NCI-H2196 (cell line): ENCODE measurements around the gene LAMC2.
A peak's percentile ranks its signal among the peaks of the same experiment; 100 is the strongest.

Source experiments
- DNase-seq: peaks from one replicate; lab custom pipeline; 2025; ENCODE audit not compliant: unreplicated experiment; lab: John Stamatoyannopoulos, UW

LAMC2 gene

GRCh38 chr1:183168308-183168707 is 17.8 kb upstream of the LAMC2 start:
- no peak for DNase-seq

GRCh38 chr1:183173828-183174227 is 12.2 kb upstream of the LAMC2 start:
- no peak for DNase-seq

GRCh38 chr1:183175631-183176030 is 10.4 kb upstream of the LAMC2 start:
- DNase-seq: no peak

- DNase-seq: no peak
Measured at GRCh38 chr1:183178545-183178944, 7.5 kb upstream of the LAMC2 start.

- DNase-seq: no peak
Measured at GRCh38 chr1:183179033-183179432, 7.0 kb upstream of the LAMC2 start.

GRCh38 chr1:183180218-183180617 is 5.8 kb upstream of the LAMC2 start:
- DNase-seq: peak; percentile 62

GRCh38 chr1:183180634-183181056 is 5.4 kb upstream of the LAMC2 start:
- no peak for DNase-seq

GRCh38 chr1:183186841-183187240 is 777 bp downstream of the LAMC2 start:
- no peak for DNase-seq

GRCh38 chr1:183188240-183188639 is 2.2 kb downstream of the LAMC2 start:
- no peak for DNase-seq

- DNase-seq: no peak
Measured at GRCh38 chr1:183191833-183192232, 5.8 kb downstream of the LAMC2 start.

- DNase-seq: no peak
Measured at GRCh38 chr1:183193963-183194525, 8.0 kb downstream of the LAMC2 start.

GRCh38 chr1:183194527-183195141 is 8.6 kb downstream of the LAMC2 start:
- no peak for DNase-seq

GRCh38 chr1:183195142-183195574 is 9.1 kb downstream of the LAMC2 start:
- DNase-seq: no peak

GRCh38 chr1:183197762-183198161 is 11.7 kb downstream of the LAMC2 start:
- no peak for DNase-seq

GRCh38 chr1:183198463-183198862 is 12.4 kb downstream of the LAMC2 start:
- no peak for DNase-seq

- no peak for DNase-seq
Measured at GRCh38 chr1:183199304-183199703, 13.2 kb downstream of the LAMC2 start.

GRCh38 chr1:183200451-183200850 is 14.4 kb downstream of the LAMC2 start:
- no peak for DNase-seq

GRCh38 chr1:183203094-183203493 is 17.0 kb downstream of the LAMC2 start:
- no peak for DNase-seq

- no peak for DNase-seq
Measured at GRCh38 chr1:183205196-183205781, 19.2 kb downstream of the LAMC2 start.

GRCh38 chr1:183206538-183207122 is 20.6 kb downstream of the LAMC2 start:
- no peak for DNase-seq

- peak; percentile 29 for DNase-seq
Measured at GRCh38 chr1:183209533-183210158, 23.6 kb downstream of the LAMC2 start.

- no peak for DNase-seq
Measured at GRCh38 chr1:183210681-183211080, 24.6 kb downstream of the LAMC2 start.
